Measurements from ENCODE around the gene CARD16.
"Not testable (repeated sequence)": the region's sequence is repeated elsewhere in the genome, so short reads cannot be mapped to it uniquely, and the experiment has no call there.

Gene CARD16

GRCh38 chr11:105044557-105045524 lies at the start of gene CARD16:
TSS of gene CARD16 (minus strand) at chr11:105045335. CDS start at chr11:105045297, 38 bp downstream.
- peak; percentile 61 for DNase-seq (ENCODE audit: low spot score)

- DNase-seq (ENCODE audit: low spot score): no peak
Observed at GRCh38 chr11:105092256-105093239, 47.4 kb upstream of the CARD16 start.

GRCh38 chr11:105081412-105082150 lies 36.4 kb upstream of the CARD16 start:
- no peak for DNase-seq (ENCODE audit: low spot score)

GRCh38 chr11:105080171-105080906 lies 35.2 kb upstream of the CARD16 start:
- not testable (repeated sequence) for DNase-seq (ENCODE audit: low spot score)

- no peak for DNase-seq (ENCODE audit: low spot score)
Observed at GRCh38 chr11:105078283-105078682, 33.1 kb upstream of the CARD16 start.

- not testable (repeated sequence) for DNase-seq (ENCODE audit: low spot score)
Observed at GRCh38 chr11:105077141-105077790, 32.1 kb upstream of the CARD16 start.

GRCh38 chr11:105074166-105074530 lies 29.0 kb upstream of the CARD16 start:
- DNase-seq (ENCODE audit: low spot score): no peak

- no peak for DNase-seq (ENCODE audit: low spot score)
Observed at GRCh38 chr11:105073456-105074165, 28.5 kb upstream of the CARD16 start.

- not testable (repeated sequence) for DNase-seq (ENCODE audit: low spot score)
Observed at GRCh38 chr11:105072080-105072479, 26.9 kb upstream of the CARD16 start.

- peak; percentile 49 for DNase-seq (ENCODE audit: low spot score)
Observed at GRCh38 chr11:105071089-105071732, 26.1 kb upstream of the CARD16 start.

- peak; percentile 29 for DNase-seq (ENCODE audit: low spot score)
Observed at GRCh38 chr11:105070306-105070705, 25.2 kb upstream of the CARD16 start.

- DNase-seq (ENCODE audit: low spot score): not testable (repeated sequence)
Observed at GRCh38 chr11:105069749-105070148, 24.6 kb upstream of the CARD16 start.

- DNase-seq (ENCODE audit: low spot score): not testable (repeated sequence)
Observed at GRCh38 chr11:105063245-105063941, 18.3 kb upstream of the CARD16 start.

- DNase-seq (ENCODE audit: low spot score): no peak
Observed at GRCh38 chr11:105057432-105057831, 12.3 kb upstream of the CARD16 start.

GRCh38 chr11:105056446-105056845 lies 11.3 kb upstream of the CARD16 start:
- DNase-seq (ENCODE audit: low spot score): no peak

- DNase-seq (ENCODE audit: low spot score): no peak
Observed at GRCh38 chr11:105054723-105055493, 9.8 kb upstream of the CARD16 start.

- DNase-seq (ENCODE audit: low spot score): no peak
Observed at GRCh38 chr11:105052487-105052886, 7.4 kb upstream of the CARD16 start.

GRCh38 chr11:105051559-105051958 lies 6.4 kb upstream of the CARD16 start:
- DNase-seq (ENCODE audit: low spot score): no peak

All from CD4-positive, alpha-beta T cell treated with Interleukin-15 for 4 hours (primary cell).